Breast epithelium (tissue), 3 donors: ENCODE measurements around the gene THY1.

Experiments
- POLR2A ChIP-seq: fragments of 450-650 bp; IDR thresholded peaks from one replicate; pipeline ENCODE4 v1.6.1; 2016; ENCODE audit warnings: antibody characterized with exemption, mild to moderate bottlenecking, moderate library complexity
- POLR2AphosphoS5 ChIP-seq, 3 donors: sonication (generic); formaldehyde crosslinking; IDR thresholded peaks; one replicate each; pipeline ENCODE4 v1.6.1; 2017; ENCODE audit warnings: antibody characterized with exemption in 3 of 3
- TF ChIP-seq, protein P1 (sequence below), 3 donors: fragments of 450-650 bp; IDR thresholded peaks; one replicate each; pipeline ENCODE4 v1.5.1; 2016 to 2017; ENCODE audit warnings: antibody characterized with exemption in 3 of 3, mild to moderate bottlenecking in 3 of 3, moderate library complexity in 3 of 3

DNA sequence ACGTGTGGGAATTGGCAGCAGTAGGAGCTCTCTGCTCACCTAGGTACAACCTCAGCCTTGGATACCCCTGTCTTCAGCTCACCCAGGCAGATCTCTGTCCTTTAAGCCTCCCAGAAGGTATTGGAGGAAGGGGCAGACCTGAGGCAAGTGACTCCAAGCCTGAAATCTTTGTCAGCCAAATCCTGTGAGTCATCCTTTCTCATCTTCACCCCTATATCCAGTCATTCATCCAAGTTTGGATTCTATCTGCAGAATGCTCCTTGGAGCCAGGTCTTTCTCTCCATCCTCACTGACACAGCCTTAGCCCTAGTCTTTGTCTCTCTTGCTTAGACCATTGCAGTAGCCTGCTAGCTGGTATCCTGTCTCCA, 10.4 kb upstream of the THY1 start:
- TF ChIP-seq, protein P1, sequence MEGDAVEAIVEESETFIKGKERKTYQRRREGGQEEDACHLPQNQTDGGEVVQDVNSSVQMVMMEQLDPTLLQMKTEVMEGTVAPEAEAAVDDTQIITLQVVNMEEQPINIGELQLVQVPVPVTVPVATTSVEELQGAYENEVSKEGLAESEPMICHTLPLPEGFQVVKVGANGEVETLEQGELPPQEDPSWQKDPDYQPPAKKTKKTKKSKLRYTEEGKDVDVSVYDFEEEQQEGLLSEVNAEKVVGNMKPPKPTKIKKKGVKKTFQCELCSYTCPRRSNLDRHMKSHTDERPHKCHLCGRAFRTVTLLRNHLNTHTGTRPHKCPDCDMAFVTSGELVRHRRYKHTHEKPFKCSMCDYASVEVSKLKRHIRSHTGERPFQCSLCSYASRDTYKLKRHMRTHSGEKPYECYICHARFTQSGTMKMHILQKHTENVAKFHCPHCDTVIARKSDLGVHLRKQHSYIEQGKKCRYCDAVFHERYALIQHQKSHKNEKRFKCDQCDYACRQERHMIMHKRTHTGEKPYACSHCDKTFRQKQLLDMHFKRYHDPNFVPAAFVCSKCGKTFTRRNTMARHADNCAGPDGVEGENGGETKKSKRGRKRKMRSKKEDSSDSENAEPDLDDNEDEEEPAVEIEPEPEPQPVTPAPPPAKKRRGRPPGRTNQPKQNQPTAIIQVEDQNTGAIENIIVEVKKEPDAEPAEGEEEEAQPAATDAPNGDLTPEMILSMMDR (IDR thresholded peaks at IDR 0.05), result no peak
- no peak for TF ChIP-seq POLR2AphosphoS5 (IDR thresholded peaks at IDR 0.05)
- no peak for TF ChIP-seq POLR2A
